ENCODE measurements around the gene LAMA2.

DNA sequence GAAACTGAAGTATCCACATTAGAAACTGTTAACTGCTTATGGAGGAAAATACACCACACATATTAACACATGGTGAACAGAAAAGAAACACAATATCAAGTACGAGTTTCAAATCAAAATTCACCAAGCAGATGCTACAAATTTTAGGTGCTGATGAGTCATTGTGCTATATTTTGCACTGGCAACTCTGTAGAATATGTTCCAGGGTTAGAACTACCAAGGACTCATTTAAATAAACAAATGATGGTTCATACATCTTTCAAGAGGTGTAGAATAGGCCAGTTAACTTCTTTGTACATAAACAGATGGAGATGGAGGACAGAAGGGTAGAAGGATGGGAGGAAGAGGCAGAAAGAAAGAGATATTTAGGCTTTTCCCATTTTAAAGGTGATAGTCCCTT is 642.1 kb downstream of the LAMA2 start:
- TF ChIP-seq, protein P1, sequence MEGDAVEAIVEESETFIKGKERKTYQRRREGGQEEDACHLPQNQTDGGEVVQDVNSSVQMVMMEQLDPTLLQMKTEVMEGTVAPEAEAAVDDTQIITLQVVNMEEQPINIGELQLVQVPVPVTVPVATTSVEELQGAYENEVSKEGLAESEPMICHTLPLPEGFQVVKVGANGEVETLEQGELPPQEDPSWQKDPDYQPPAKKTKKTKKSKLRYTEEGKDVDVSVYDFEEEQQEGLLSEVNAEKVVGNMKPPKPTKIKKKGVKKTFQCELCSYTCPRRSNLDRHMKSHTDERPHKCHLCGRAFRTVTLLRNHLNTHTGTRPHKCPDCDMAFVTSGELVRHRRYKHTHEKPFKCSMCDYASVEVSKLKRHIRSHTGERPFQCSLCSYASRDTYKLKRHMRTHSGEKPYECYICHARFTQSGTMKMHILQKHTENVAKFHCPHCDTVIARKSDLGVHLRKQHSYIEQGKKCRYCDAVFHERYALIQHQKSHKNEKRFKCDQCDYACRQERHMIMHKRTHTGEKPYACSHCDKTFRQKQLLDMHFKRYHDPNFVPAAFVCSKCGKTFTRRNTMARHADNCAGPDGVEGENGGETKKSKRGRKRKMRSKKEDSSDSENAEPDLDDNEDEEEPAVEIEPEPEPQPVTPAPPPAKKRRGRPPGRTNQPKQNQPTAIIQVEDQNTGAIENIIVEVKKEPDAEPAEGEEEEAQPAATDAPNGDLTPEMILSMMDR (IDR thresholded peaks at IDR 0.05; ENCODE audit: low read depth, low read length): no peak
- TF ChIP-seq POLR2A (IDR thresholded peaks at IDR 0.05; ENCODE audit: extremely low read depth, insufficient read length): no peak
- TF ChIP-seq, protein P2, sequence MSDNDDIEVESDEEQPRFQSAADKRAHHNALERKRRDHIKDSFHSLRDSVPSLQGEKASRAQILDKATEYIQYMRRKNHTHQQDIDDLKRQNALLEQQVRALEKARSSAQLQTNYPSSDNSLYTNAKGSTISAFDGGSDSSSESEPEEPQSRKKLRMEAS (IDR thresholded peaks at IDR 0.05; ENCODE audit: low read depth, low read length): no peak
- TF ChIP-seq MYC (IDR thresholded peaks at IDR 0.05; ENCODE audit: low read depth, low read length): no peak

All from NB4 (cell line).